Left kidney (tissue), 2 donors: Measurements from ENCODE around the gene FBRSL1. TPM values are rescaled to one million over a fixed set of nuclear protein-coding genes. Genes with fewer than 3 reads are reported as not detected.
"Not testable (repeated sequence)": the region's sequence is repeated elsewhere in the genome, so short reads cannot be mapped to it uniquely, and the experiment has no call there.

ENCODE experiments used
- DNase-seq: peaks from one replicate; pipeline ENCODE4 v3.0.0-alpha.2; 2013
- polyA plus RNA-seq: library from polyadenylated mRNA; unstranded; fragments of 120-200 nt; gene quantifications from one replicate; pipeline ENCODE4 v1.2.1, GENCODE V29; 2013; ENCODE audit not compliant: insufficient read length

Gene FBRSL1
- polyA plus RNA-seq, 1 donor, result 57.7 TPM

- DNase-seq, result no peak
Observed at GRCh38 chr12:132525011-132525832, 35.3 kb downstream of the FBRSL1 start.

GRCh38 chr12:132525833-132526455, 36.0 kb downstream of the FBRSL1 start:
- DNase-seq, result no peak

- DNase-seq, result no peak
Observed at GRCh38 chr12:132527186-132527882, 37.4 kb downstream of the FBRSL1 start.

- DNase-seq, result no peak
Observed at GRCh38 chr12:132527883-132528264, 37.9 kb downstream of the FBRSL1 start.

- DNase-seq, result no peak
Observed at GRCh38 chr12:132528564-132529106, 38.7 kb downstream of the FBRSL1 start.

- DNase-seq, result no peak
Observed at GRCh38 chr12:132529156-132529839, 39.3 kb downstream of the FBRSL1 start.

- no peak for DNase-seq
Observed at GRCh38 chr12:132529906-132530305, 40.0 kb downstream of the FBRSL1 start.

- DNase-seq, result no peak
Observed at GRCh38 chr12:132530447-132530846, 40.5 kb downstream of the FBRSL1 start.

GRCh38 chr12:132530851-132531250, 40.9 kb downstream of the FBRSL1 start:
- DNase-seq, result no peak

- DNase-seq, result not testable (repeated sequence)
Observed at GRCh38 chr12:132532711-132533583, 43.0 kb downstream of the FBRSL1 start.

GRCh38 chr12:132533584-132533958, 43.6 kb downstream of the FBRSL1 start:
- no peak for DNase-seq

GRCh38 chr12:132534076-132534475, 44.1 kb downstream of the FBRSL1 start:
- no peak for DNase-seq

GRCh38 chr12:132535019-132535418, 45.1 kb downstream of the FBRSL1 start:
- no peak for DNase-seq

GRCh38 chr12:132536102-132536876, 46.3 kb downstream of the FBRSL1 start:
- no peak for DNase-seq

- DNase-seq, result no peak
Observed at GRCh38 chr12:132537049-132537448, 47.1 kb downstream of the FBRSL1 start.

GRCh38 chr12:132537836-132538662, 48.1 kb downstream of the FBRSL1 start:
- DNase-seq, result no peak

GRCh38 chr12:132538663-132538990, 48.7 kb downstream of the FBRSL1 start:
- no peak for DNase-seq

- DNase-seq, result no peak
Observed at GRCh38 chr12:132539016-132539773, 49.2 kb downstream of the FBRSL1 start.

- no peak for DNase-seq
Observed at GRCh38 chr12:132540436-132540835, 50.5 kb downstream of the FBRSL1 start.
